Brain microvascular endothelial cell (primary cell): ENCODE measurements around the gene ELL2.

ENCODE experiments used
- DNase-seq: peaks from one replicate; pipeline ENCODE4 v3.0.0-alpha.2; 2020
- H3K27ac ChIP-seq: fragments of 250-450 bp; sonication (Bioruptor Pico); 2 replicates; pipeline ENCODE4 v1.5.1; 2020; ENCODE audit warnings: mild to moderate bottlenecking, moderate library complexity
- H3K27me3 ChIP-seq: fragments of 250-450 bp; sonication (Bioruptor Pico); replicated peaks from 2 replicates; pipeline ENCODE4 v1.5.1; 2020; ENCODE audit warnings: mild to moderate bottlenecking
- H3K36me3 ChIP-seq: fragments of 250-450 bp; sonication (Bioruptor Pico); replicated peaks from 2 replicates; pipeline ENCODE4 v1.5.1; 2020; ENCODE audit warnings: mild to moderate bottlenecking
- H3K4me3 ChIP-seq: 2 replicates; pipeline ENCODE4 v1.5.1; 2011; ENCODE audit warnings: low read depth, mild to moderate bottlenecking, control low read depth, low read length, moderate library complexity
- in situ Hi-C: cut with HindIII; loops from 2 replicates; pipeline ENCODE4 v1.10.0; 2017; ENCODE audit warnings: low sequenced_read_pairs, low pct_ligation_motif_present
- TF ChIP-seq, protein P1 (sequence below): IDR thresholded peaks from 2 replicates; pipeline ENCODE4 v1.5.1; 2011; ENCODE audit warnings: low read depth, mild to moderate bottlenecking, moderate library complexity, low read length, control low read depth, inconsistent platforms; ENCODE audit errors: missing control alignments

The ELL2 gene

DNA sequence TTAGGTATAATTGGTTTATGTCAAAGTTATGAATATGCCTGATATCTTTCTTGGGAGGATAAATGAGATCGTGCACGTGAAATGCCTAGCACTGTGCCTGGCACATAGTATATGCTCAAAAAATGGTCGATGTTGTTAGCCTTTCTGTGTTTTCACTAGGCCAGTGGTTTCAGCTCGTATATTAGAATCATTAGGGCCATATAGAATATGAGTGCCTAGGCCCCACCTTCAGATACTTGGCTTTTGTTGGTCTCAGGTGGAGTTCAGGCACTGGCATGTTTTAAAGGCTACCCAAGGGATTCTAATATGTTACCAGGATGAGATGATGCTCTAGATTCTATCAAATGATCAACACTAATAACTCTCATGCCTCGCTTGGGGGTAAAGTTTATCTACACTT is 56.8 kb downstream of the ELL2 start:
- no peak overlapping the region for H3K4me3 ChIP-seq
- H3K36me3 ChIP-seq = peaks cover 18% of the 10 kb centered on the region
- TF ChIP-seq, protein P1, sequence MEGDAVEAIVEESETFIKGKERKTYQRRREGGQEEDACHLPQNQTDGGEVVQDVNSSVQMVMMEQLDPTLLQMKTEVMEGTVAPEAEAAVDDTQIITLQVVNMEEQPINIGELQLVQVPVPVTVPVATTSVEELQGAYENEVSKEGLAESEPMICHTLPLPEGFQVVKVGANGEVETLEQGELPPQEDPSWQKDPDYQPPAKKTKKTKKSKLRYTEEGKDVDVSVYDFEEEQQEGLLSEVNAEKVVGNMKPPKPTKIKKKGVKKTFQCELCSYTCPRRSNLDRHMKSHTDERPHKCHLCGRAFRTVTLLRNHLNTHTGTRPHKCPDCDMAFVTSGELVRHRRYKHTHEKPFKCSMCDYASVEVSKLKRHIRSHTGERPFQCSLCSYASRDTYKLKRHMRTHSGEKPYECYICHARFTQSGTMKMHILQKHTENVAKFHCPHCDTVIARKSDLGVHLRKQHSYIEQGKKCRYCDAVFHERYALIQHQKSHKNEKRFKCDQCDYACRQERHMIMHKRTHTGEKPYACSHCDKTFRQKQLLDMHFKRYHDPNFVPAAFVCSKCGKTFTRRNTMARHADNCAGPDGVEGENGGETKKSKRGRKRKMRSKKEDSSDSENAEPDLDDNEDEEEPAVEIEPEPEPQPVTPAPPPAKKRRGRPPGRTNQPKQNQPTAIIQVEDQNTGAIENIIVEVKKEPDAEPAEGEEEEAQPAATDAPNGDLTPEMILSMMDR = no peak
- DNase-seq = no peak
- no peaks in the 10 kb centered on the region for H3K27me3 ChIP-seq
- in situ Hi-C loops = no loop called here
- no peak overlapping the region for H3K27ac ChIP-seq

DNA sequence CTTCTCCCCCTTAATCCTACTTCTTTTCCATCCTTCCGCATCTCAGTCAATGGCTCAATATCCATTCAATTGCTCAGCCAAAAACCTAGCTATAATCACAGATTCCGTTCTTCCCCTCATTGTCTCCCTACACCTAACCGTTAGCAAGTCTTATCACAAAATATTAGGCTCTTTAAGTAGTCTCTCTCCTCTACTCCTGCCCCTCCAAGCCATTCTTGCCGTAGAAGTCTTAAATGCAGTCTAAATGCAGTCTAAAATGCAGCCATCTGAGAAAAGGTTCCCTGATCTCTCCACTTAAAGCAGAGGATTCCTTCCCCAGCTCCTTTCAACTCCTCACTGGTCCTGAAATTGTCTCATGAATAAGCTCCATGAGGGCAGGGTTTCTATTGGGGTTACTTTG is 57.8 kb downstream of the ELL2 start:
- Histone ChIP-seq H3K4me3 (no peak overlapping the region), H3K36me3 (peaks cover 25% of the 10 kb centered on the region), H3K27me3 (no peaks in the 10 kb centered on the region), H3K27ac (no peak overlapping the region)
- DNase-seq = no peak
- TF ChIP-seq, protein P1 = no peak
- in situ Hi-C loops = no loop called here

DNA sequence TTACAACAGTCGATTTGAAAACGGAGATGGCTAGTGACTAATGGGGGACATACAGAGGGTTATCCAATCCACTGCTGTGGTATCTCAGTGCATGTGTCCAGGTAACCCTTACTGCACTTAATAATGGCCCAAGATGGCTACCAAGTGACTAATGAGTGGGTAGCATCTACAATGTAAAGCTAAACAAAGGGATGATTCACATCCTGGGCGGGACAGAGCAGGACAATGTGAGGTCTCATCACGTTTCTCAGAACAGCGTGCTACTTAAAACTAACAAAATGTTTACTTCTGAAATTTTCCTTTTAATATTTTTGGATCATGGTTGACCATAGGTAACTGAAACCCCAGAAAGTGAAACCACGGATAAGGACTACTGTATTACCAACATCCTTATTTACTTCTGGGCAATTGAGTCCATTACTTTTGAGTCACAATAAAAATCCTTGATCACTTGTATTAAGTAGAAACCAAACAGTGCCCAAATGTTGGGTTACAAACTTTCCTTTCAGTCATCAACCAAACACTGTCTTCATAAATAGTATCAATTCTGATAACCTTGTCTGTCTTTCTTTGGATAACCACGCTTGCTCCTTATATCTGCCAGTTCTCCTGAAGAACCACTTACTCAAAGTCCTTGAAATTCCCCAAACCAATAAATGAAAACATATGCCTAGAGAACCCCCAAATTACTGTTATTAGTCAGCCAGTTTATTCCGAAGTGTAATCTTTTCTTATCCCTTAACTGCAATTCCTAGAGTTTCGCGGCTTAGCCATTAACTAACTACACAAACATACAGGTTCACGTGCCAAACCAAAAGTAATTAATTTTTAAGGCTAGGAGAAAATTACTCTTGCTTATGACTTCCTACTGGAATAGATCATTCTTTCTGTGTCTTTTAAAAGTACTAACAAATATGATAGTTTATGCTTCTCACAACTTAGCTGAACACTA is 59.7 kb downstream of the ELL2 start:
- Histone ChIP-seq H3K27ac (peak overlapping the region; percentile 36), H3K36me3 (peaks cover 28% of the 10 kb centered on the region), H3K27me3 (no peaks in the 10 kb centered on the region), H3K4me3 (no peak overlapping the region)
- TF ChIP-seq, protein P1 = no peak
- DNase-seq = peak; percentile 78
- in situ Hi-C loops = no loop called here

DNA sequence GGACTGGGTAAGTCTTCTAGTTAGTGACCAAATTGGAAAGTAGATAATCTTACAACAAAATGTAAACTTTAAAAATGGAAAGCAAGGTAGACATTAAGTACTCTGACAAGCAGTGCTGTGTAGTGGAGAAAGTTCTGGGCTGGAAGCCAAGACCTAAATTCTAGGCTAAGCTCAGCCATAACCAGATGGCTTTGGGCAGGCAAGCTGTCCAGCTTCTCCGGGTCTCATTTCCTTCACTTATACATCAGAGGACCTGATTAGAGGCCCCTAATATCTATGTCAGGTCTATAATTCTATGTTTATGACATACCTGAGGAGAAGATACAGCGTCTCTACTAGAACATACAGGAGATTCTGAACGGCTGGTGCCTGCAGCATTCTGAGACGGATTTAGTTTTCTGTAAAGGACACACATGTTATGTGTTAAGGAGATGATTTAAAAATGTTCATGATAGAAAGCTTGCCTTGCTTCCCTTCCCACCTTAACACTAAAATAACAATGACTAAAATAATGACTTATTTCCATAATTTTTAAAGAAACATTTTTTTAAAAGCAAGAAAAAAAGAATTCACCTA is 61.2 kb downstream of the ELL2 start:
- in situ Hi-C loops = no loop called here
- peaks cover 30% of the 10 kb centered on the region for H3K36me3 ChIP-seq
- peak; percentile 54 for DNase-seq
- TF ChIP-seq, protein P1 = no peak
- no peak overlapping the region for H3K27ac ChIP-seq
- no peaks in the 10 kb centered on the region for H3K27me3 ChIP-seq
- no peak overlapping the region for H3K4me3 ChIP-seq

DNA sequence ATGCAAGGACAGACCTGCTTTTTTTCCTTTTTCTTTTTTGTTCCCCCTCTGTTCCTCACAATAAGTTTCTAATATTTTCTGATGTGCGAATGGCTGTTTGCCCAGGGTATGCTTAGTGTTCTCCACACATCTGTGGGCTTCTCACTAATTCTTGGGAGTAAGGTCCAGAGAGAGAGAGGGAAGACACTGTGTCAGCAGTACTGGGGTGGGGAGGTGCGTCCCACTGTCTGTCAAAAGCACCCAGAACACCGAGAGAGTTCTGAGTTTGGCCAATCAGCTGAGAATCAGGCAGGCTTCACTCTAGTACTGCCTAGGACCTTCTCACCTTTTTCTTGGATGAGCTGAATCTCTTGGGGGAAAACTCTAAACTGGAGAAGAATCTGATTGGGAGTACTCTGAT is 61.8 kb downstream of the ELL2 start:
- Histone ChIP-seq H3K27me3 (no peaks in the 10 kb centered on the region), H3K36me3 (peaks cover 36% of the 10 kb centered on the region), H3K27ac (no peak overlapping the region), H3K4me3 (no peak overlapping the region)
- in situ Hi-C loops = no loop called here
- DNase-seq = no peak
- TF ChIP-seq, protein P1 = no peak
